NCI-H2081 (cell line): ENCODE results near the gene FAAP100.
"Not testable (repeated sequence)": the region's sequence is repeated elsewhere in the genome, so short reads cannot be mapped to it uniquely, and the experiment has no call there.

Experiments used
- DNase-seq, 2 experiments: peaks; one replicate each; lab custom pipeline; 2025; lab: John Stamatoyannopoulos, UW

Gene FAAP100

GRCh38 chr17:81538651-81539570, 13.2 kb downstream of the FAAP100 start:
- DNase-seq: no peak

GRCh38 chr17:81537856-81538555, 14.1 kb downstream of the FAAP100 start:
- DNase-seq: peak; percentile 82 to 94

GRCh38 chr17:81537343-81537855, 14.8 kb downstream of the FAAP100 start:
- peak; percentile 73 to 93 for DNase-seq

DNA sequence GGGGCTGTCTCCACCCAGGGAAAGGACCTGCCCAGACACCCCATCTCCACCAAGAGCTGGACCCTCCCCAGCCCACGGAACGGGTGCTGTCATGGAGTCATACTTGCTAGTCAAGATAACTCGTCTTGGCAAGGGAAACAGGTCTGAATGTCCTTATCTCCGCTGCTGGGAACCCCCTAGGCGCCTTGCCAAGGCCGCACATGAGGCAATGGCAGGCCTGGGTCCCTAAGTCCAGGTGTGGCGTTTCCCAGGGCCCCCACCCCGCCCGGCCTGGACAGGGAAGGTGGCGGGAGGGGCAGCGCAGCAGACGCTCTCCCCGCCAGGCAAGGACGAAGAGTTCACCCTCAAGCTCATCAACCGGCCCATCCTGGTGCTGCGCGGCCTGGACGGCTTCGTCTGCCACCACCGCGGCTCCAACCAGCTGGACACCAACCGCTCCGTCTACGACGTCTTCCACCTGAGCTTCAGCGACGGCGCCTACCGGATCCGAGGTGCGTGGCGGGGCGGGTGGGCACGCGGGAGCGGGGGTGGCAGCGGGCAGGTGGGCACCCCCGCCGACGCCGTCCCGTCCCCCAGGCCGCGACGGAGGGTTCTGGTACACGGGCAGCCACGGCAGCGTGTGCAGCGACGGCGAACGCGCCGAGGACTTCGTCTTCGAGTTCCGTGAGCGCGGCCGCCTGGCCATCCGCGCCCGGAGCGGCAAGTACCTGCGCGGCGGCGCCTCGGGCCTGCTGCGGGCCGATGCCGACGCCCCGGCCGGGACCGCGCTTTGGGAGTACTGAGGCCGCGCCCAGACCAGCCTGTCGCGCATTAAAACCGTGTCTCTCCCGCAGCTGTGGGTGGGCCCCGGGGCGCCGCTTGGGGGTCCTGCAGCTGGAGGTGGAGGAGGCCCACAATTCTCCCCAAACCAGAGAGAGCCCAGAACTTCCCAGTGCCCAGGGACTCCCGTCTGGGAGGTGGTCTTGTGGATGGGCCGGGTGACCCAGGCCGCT, 15.6 kb downstream of the FAAP100 start:
- no peak for DNase-seq

- DNase-seq: no peak
Observed at GRCh38 chr17:81535480-81536298, 16.5 kb downstream of the FAAP100 start.

GRCh38 chr17:81535007-81535328, 17.2 kb downstream of the FAAP100 start:
- DNase-seq: no peak

GRCh38 chr17:81534157-81535006, 17.8 kb downstream of the FAAP100 start:
- no peak for DNase-seq

GRCh38 chr17:81533339-81534141, 18.6 kb downstream of the FAAP100 start:
- DNase-seq: no peak

DNA sequence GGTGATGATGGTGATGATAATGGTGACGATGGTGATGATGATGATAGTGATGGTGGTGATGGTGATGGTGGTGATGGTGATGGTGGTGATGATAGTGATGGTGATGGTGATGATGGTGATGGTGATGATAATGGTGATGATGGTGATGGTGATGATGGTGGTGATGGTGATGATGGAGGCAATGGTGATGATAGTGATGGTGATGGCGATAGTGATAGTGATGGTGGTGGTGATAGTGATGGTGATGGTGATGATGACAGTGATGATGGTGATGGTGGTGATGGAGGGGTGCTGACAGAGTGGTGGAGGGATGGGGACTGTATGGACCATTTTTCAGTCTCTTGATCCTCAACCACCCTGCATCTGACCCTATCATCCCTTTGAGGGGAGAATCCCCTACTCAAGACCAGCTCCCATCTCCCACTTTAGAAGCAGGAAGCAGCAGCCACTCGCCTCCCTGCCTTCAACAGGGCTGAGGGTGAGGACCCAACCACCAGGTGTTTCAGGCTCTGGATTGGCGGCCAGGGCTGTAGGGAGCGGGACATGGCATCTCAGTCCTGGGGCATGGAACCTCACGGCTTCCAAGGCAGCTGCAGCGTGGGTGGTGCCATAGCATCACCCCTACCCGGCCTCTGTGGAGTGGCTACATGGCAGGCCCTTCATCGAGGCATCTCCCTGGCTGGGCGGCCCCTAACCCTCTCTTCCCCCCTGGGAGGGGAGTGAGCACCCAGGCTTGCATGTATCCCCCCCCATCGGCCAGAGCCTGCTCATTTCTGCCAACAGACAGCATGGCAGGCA, 19.5 kb downstream of the FAAP100 start:
- no peak for DNase-seq

GRCh38 chr17:81531998-81532404, 20.2 kb downstream of the FAAP100 start:
- not testable (repeated sequence) for DNase-seq

DNA sequence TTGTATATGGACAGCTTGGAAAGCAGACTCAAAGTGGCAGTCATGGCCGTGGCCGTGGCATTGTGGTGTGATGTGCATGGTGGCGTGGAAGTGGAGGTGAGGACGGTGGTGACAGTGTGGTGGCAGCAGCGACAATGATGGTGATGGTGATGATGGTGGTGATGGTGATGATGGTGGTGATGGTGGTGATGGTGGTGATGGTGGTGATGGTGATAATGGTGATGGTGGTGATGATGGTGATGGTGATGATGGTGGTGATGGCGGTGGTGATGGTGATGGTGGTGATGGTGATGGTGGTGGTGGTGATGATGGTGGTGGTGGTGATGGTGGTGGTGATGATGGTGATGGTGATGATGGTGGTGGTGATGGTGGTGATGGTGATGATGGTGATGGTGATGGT, 21.1 kb downstream of the FAAP100 start:
- not testable (repeated sequence) for DNase-seq

- no peak for DNase-seq
Observed at GRCh38 chr17:81529437-81529803, 22.7 kb downstream of the FAAP100 start.

DNA sequence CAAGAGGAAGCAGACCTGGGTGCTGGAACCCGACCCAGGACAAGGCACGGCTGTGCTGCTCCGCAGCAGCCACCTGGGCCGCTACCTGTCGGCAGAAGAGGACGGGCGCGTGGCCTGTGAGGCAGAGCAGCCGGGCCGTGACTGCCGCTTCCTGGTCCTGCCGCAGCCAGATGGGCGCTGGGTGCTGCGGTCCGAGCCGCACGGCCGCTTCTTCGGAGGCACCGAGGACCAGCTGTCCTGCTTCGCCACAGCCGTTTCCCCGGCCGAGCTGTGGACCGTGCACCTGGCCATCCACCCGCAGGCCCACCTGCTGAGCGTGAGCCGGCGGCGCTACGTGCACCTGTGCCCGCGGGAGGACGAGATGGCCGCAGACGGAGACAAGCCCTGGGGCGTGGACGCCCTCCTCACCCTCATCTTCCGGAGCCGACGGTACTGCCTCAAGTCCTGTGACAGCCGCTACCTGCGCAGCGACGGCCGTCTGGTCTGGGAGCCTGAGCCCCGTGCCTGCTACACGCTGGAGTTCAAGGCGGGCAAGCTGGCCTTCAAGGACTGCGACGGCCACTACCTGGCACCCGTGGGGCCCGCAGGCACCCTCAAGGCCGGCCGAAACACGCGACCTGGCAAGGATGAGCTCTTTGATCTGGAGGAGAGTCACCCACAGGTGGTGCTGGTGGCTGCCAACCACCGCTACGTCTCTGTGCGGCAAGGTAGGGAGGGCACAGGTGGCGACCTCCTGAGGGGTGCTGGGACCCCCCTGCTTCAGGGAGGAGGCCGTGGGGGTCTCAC, 23.3 kb downstream of the FAAP100 start:
- no peak for DNase-seq

GRCh38 chr17:81528384-81528650, 23.8 kb downstream of the FAAP100 start:
- DNase-seq: no peak

DNA sequence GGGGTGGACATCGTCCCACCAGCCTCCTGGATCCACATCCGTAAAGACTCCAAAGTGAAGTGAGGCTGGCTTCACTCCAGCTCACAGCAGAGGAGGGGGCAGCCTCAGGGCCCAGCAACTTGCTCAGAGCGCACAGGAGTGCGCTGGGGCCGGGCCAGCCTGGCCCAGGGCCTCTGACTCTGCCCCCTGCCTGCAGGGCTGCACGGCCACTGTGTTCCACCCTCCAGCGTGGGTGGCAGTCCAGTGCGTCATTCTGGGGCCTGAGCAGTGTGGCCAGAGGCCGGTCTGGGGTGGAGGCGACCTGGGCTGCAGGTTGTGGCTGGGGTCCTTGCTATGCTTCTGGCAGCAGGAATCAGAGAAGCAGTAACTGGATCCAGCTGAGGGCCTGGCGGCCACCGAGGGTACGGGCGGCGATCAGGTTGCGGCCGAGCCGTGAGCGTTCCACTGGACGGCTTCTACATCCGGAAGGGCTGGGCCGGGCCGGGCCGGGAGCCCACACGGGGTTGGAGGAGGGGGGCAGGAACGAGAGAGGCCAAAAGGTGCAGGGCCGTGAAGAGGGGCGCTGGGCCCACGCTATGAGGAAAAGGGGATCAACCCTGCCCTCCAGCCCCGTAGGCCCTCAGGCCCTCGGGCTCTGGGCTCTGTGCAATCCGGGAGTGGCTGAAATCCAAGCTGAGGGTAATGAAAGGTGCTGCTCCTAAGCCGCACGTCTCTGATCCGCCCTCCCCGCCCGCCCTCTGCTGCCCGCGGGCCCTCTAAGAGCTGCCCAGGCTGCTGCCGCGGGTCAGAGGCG, 24.4 kb downstream of the FAAP100 start, which contains the start of gene FSCN2:
Gene FSCN2, plus strand, starts transcription at position 787 of the 793 bp plus-strand sequence. CDS start 155 bp downstream, outside the sequence.
- no peak for DNase-seq

DNA sequence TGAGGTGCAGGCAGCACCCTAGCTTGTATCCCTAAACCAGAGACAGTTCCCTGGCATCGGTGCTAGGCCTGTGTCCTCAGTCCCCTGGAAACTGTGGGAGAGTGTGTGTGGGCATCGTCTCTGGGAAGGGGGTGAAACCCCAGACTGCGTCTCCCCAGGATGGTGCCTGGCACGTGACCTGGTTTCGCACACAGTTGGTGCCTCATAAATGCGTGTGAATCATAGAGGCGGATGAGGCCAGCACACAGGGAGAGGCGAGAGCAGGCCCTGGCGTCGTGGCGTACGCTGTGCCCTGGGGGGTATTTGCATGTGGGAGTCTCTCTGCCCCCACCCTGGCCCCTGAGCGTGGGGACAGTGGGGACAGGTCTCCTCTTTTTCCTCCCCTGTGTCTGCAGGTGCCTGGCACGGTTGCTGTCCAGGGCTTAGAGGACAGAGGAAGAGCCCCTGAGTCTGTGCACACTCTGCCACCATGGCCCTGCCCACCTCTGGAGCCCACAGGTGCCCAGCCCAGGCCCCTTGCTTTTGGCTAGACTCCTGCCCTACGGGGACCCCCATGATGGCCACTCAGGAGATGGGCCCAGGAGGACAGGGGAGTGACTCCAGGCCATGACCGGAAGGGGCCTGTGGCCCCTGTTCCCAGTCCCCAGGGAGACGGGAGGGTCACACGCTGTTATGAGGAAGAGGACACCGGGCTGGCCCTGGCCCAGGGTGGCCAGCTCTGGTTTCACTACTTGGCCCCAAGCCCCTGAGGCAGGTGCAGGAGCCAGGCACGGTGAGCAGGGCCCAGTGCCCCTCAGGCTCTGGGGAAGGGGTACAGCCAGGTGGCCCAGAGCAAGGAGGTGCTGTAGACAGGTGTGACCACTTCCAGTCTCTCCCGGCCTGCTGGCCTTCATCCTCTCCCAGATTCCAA, 25.2 kb downstream of the FAAP100 start:
- DNase-seq: no peak
